Vagina (tissue), 2 donors: Measurements from ENCODE around the gene SCFD1. TPM values are rescaled to one million over a fixed set of nuclear protein-coding genes. Genes with fewer than 3 reads are reported as not detected.

ENCODE experiments used
- DNase-seq, 2 donors: peaks; one replicate each; pipeline ENCODE4 v3.0.0-alpha.2; 2017; ENCODE audit errors: extremely low spot score in 2 of 2
- H3K27ac ChIP-seq: fragments of 200-600 bp; sonication (generic); one replicate; pipeline ENCODE4 v1.5.1; 2019
- H3K27me3 ChIP-seq: fragments of 200-600 bp; sonication (generic); one replicate; pipeline ENCODE4 v1.5.1; 2019
- H3K36me3 ChIP-seq, 2 donors: fragments of 200-600 bp; sonication (generic); one replicate each; pipeline ENCODE4 v1.5.1; 2017 to 2019
- H3K4me1 ChIP-seq: fragments of 200-600 bp; sonication (generic); one replicate; pipeline ENCODE4 v1.5.1; 2019
- H3K4me3 ChIP-seq, 2 donors: fragments of 200-600 bp; sonication (generic); 1 replicate in 1 of 2; 2 replicates in 1 of 2; pipeline ENCODE4 v1.5.1; 2016 to 2019
- H3K9me3 ChIP-seq: fragments of 200-600 bp; sonication (generic); one replicate; pipeline ENCODE4 v1.5.1; 2019
- POLR2A ChIP-seq, 2 donors: fragments of 450-650 bp; IDR thresholded peaks; one replicate each; pipeline ENCODE4 v1.6.1; 2017; ENCODE audit warnings: antibody characterized with exemption in 2 of 2, mild to moderate bottlenecking in 2 of 2, moderate library complexity in 2 of 2
- POLR2AphosphoS5 ChIP-seq, 2 donors: sonication (generic); formaldehyde crosslinking; IDR thresholded peaks; one replicate each; pipeline ENCODE4 v1.9.0; 2017; ENCODE audit warnings: antibody characterized with exemption in 2 of 2, mild to moderate bottlenecking in 2 of 2, low read depth in 1 of 2; ENCODE audit not compliant: insufficient read depth in 1 of 2
- intact Hi-C: fragments of 100-400 bp; cut with DNase I; formaldehyde crosslinking; loops from one replicate; pipeline ENCODE4 v1.15.1; 2023
- total RNA-seq: library from RNA; depleted of rRNA; stranded (reverse); fragments of >200 nt; gene quantifications from one replicate; pipeline ENCODE4 v1.2.3, GENCODE V29; 2016
- TF ChIP-seq, protein P1 (sequence below), 3 experiments: fragments of 450-650 bp in 2 of 3; fragments of 200-600 bp in 1 of 3; sonication (generic) in 1 of 3; IDR thresholded peaks; one replicate each; pipeline ENCODE4 v1.5.1; 2017 to 2019; ENCODE audit warnings: antibody characterized with exemption in 3 of 3, mild to moderate bottlenecking in 2 of 3, moderate library complexity in 2 of 3

Gene SCFD1
- total RNA-seq, 1 donor from 2014 or later: 40.8 TPM

DNA sequence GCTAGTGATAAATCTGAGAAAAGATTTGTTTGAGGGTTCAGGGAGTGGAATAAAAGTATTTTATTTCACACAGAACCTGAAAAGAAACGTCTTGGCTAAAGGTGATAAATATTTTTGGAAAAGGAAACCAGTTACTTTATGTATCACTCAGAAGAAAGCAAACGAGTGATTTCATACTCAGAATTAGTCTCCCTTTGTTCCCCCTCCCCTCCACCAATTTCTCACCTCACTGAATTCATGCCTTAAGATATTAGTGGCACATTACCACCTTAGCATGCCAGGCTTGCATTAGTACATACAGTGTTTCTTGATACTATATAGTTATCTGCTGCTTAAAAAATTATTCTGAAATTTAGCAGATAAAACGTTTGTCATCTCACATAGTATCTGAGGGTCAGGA, 35.0 kb upstream of the SCFD1 start:
- Histone ChIP-seq H3K9me3 (no peaks in the 10 kb centered on the region), H3K27ac (no peak overlapping the region), H3K27me3 (no peaks in the 10 kb centered on the region), H3K4me1 (no peaks in the 10 kb centered on the region), H3K4me3 (no peak overlapping the region), H3K36me3 (peaks cover 0 to 7% of the 10 kb centered on the region in 2 donors)
- no peak for DNase-seq
- TF ChIP-seq, protein P1, sequence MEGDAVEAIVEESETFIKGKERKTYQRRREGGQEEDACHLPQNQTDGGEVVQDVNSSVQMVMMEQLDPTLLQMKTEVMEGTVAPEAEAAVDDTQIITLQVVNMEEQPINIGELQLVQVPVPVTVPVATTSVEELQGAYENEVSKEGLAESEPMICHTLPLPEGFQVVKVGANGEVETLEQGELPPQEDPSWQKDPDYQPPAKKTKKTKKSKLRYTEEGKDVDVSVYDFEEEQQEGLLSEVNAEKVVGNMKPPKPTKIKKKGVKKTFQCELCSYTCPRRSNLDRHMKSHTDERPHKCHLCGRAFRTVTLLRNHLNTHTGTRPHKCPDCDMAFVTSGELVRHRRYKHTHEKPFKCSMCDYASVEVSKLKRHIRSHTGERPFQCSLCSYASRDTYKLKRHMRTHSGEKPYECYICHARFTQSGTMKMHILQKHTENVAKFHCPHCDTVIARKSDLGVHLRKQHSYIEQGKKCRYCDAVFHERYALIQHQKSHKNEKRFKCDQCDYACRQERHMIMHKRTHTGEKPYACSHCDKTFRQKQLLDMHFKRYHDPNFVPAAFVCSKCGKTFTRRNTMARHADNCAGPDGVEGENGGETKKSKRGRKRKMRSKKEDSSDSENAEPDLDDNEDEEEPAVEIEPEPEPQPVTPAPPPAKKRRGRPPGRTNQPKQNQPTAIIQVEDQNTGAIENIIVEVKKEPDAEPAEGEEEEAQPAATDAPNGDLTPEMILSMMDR (IDR thresholded peaks at IDR 0.05): no peak
- TF ChIP-seq POLR2A (IDR thresholded peaks at IDR 0.05) (no peak), POLR2AphosphoS5 (IDR thresholded peaks at IDR 0.05; ENCODE audit: insufficient read depth in 1 of 2, low read depth in 1 of 2) (no peak)
- intact Hi-C loops: no loop called here

DNA sequence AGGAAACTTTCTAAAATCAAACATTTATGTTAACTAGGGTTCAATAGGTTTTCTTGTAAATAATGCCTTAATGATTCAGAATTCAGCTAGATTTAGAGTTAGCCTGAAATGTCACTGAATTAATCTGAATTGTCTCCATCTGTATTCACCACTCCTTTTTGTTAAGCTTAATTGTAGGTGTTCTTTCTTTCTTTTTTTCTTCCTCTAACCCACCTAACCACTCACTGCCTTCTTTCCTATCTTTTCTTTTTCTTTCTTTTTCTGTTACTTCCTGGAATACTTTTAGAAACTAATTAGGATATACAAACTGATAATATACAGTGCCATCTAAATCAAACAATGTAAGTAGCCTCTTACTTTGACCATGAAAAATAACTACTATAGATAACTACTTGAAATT, 33.2 kb upstream of the SCFD1 start:
- Histone ChIP-seq H3K9me3 (no peaks in the 10 kb centered on the region), H3K27ac (no peak overlapping the region), H3K4me3 (no peak overlapping the region), H3K4me1 (no peaks in the 10 kb centered on the region), H3K27me3 (no peaks in the 10 kb centered on the region), H3K36me3 (peaks cover 0 to 7% of the 10 kb centered on the region in 2 donors)
- no peak for DNase-seq
- intact Hi-C loops: no loop called here
- TF ChIP-seq, protein P1 (IDR thresholded peaks at IDR 0.05): no peak
- TF ChIP-seq POLR2A (IDR thresholded peaks at IDR 0.05) (no peak), POLR2AphosphoS5 (IDR thresholded peaks at IDR 0.05; ENCODE audit: insufficient read depth in 1 of 2, low read depth in 1 of 2) (no peak)

DNA sequence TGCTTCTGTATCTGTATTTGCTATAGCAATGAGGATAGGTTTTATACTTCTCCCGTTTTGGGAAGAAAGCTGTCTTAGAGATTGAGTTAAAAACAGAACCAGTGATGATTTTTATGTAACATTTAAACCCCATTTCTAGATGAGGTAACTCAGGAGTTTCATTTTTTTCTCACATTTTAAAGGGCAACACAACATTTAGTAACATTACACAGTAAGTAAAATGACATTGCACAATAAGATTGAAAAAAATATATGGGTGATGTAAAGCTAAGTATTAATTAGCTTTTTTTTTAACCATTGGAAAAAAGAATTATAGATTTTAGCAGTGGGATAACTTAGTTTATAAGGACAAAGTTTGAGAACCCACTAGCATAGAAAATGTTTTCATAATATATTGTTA, 25.2 kb upstream of the SCFD1 start:
- intact Hi-C loops: no loop called here
- H3K4me3 ChIP-seq: no peak overlapping the region
- DNase-seq: no peak
- H3K4me1 ChIP-seq: no peaks in the 10 kb centered on the region
- TF ChIP-seq, protein P1 (IDR thresholded peaks at IDR 0.05): no peak
- TF ChIP-seq POLR2AphosphoS5 (IDR thresholded peaks at IDR 0.05; ENCODE audit: insufficient read depth in 1 of 2, low read depth in 1 of 2): no peak
- no peak for TF ChIP-seq POLR2A (IDR thresholded peaks at IDR 0.05)
- no peaks in the 10 kb centered on the region for H3K27me3 ChIP-seq
- H3K36me3 ChIP-seq: peaks cover 0 to 22% of the 10 kb centered on the region in 2 donors
- H3K9me3 ChIP-seq: no peaks in the 10 kb centered on the region
- no peak overlapping the region for H3K27ac ChIP-seq

DNA sequence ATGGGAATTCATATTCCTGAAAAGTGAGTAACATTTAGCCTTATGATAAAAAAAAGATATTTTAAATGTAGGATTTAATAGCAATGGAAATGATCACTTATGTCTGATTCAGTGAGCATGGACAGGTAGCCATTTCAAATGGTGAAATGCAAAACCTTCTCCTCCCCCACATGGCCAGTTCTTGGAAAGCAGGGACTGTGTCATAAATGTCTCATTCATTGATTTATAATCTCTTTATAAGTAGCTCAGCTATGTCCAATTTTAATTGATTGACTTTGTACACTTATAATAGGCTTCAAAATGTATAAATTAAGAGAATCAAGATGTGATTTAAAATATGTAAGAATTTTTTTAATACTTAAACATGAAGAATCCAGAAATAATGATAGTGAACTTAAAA, 24.6 kb upstream of the SCFD1 start:
- no peaks in the 10 kb centered on the region for H3K27me3 ChIP-seq

More for the DNA sequence above, 24.6 kb upstream of the SCFD1 start:
- Histone ChIP-seq H3K27ac (no peak overlapping the region), H3K36me3 (peaks cover 0 to 27% of the 10 kb centered on the region in 2 donors), H3K4me1 (no peaks in the 10 kb centered on the region), H3K9me3 (no peaks in the 10 kb centered on the region), H3K4me3 (no peak overlapping the region)
- TF ChIP-seq, protein P1 (IDR thresholded peaks at IDR 0.05): no peak
- TF ChIP-seq POLR2A (IDR thresholded peaks at IDR 0.05) (no peak), POLR2AphosphoS5 (IDR thresholded peaks at IDR 0.05; ENCODE audit: insufficient read depth in 1 of 2, low read depth in 1 of 2) (no peak)
- no peak for DNase-seq
- intact Hi-C loops: no loop called here
